NCI-H1417 (cell line): ENCODE data around the gene DBNL.
"Not testable (repeated sequence)": the region's sequence is repeated elsewhere in the genome, so short reads cannot be mapped to it uniquely, and the experiment has no call there.

Source experiments
- DNase-seq, 3 experiments: peaks; one replicate each; lab custom pipeline; 2025; lab: John Stamatoyannopoulos, UW

DBNL gene

GRCh38 chr7:44044315-44045225 lies at the start of gene DBNL:
Gene DBNL (plus strand): TSS chr7:44044702. CDS start chr7:44044738, 36 bp downstream.
- peak; percentile 85 to 88 (median 85) for DNase-seq

GRCh38 chr7:43997532-43997931 lies 47.0 kb upstream of the DBNL start, which contains the start of gene SPDYE1:
Gene SPDYE1 (plus strand): TSS chr7:43997897. CDS start chr7:43999950, 2,053 bp downstream.
- not testable (repeated sequence) for DNase-seq

- DNase-seq, result not testable (repeated sequence)
Observed at GRCh38 chr7:44012081-44012480, 32.4 kb upstream of the DBNL start.

- DNase-seq, result not testable (repeated sequence)
Observed at GRCh38 chr7:44015090-44015489, 29.4 kb upstream of the DBNL start.

- peak; percentile 97 to 99 (median 99) for DNase-seq
Observed at GRCh38 chr7:44018857-44019807, 25.4 kb upstream of the DBNL start.

- not testable (repeated sequence) for DNase-seq
Observed at GRCh38 chr7:44019825-44020224, 24.7 kb upstream of the DBNL start.

- DNase-seq, result not testable (repeated sequence)
Observed at GRCh38 chr7:44022069-44022468, 22.4 kb upstream of the DBNL start.

- not testable (repeated sequence) for DNase-seq
Observed at GRCh38 chr7:44022796-44023467, 21.6 kb upstream of the DBNL start.

GRCh38 chr7:44029433-44029832 lies 15.1 kb upstream of the DBNL start:
- not testable (repeated sequence) for DNase-seq

GRCh38 chr7:44030029-44030428 lies 14.5 kb upstream of the DBNL start:
- DNase-seq, result not testable (repeated sequence)

GRCh38 chr7:44031319-44031718 lies 13.2 kb upstream of the DBNL start:
- not testable (repeated sequence) for DNase-seq

- DNase-seq, result not testable (repeated sequence)
Observed at GRCh38 chr7:44032031-44032430, 12.5 kb upstream of the DBNL start.

GRCh38 chr7:44033971-44034844 lies 10.3 kb upstream of the DBNL start:
- DNase-seq, result not testable (repeated sequence)

GRCh38 chr7:44036364-44036763 lies 8.1 kb upstream of the DBNL start:
- DNase-seq, result peak in 2 of 3 experiments; percentile 12 to 25

- not testable (repeated sequence) for DNase-seq
Observed at GRCh38 chr7:44037951-44038350, 6.6 kb upstream of the DBNL start.

- DNase-seq, result not testable (repeated sequence)
Observed at GRCh38 chr7:44038553-44038952, 5.9 kb upstream of the DBNL start.

GRCh38 chr7:44038961-44039558 lies 5.4 kb upstream of the DBNL start:
- peak; percentile 93 to 99 (median 97) for DNase-seq

GRCh38 chr7:44039800-44040492 lies 4.6 kb upstream of the DBNL start:
- DNase-seq, result peak in 1 of 3 experiments; percentile 8

GRCh38 chr7:44040493-44040891 lies 4.0 kb upstream of the DBNL start:
- DNase-seq, result peak; percentile 45 to 67 (median 64)
